Body of pancreas (tissue), 4 donors: ENCODE data around the gene ZDHHC4. TPM values are rescaled to one million over a fixed set of nuclear protein-coding genes. Genes with fewer than 3 reads are reported as not detected.
A peak's percentile ranks its signal among the peaks of the same experiment; 100 is the strongest.

Experiments used
- ATAC-seq: fragments of 150-250 bp; one replicate; pipeline ENCODE4 v1.9.1; 2016
- DNase-seq, 4 donors: peaks; one replicate each; pipeline ENCODE4 v3.0.0-alpha.2; 2019
- H3K27ac ChIP-seq, 4 donors: fragments of 200-600 bp; sonication (generic); 1 replicate in 3 of 4; 2 replicates in 1 of 4; pipeline versions ENCODE4 v1.5.1 to v1.6.1; 2016 to 2019; ENCODE audit warnings: mild to moderate bottlenecking in 1 of 4, mixed read lengths in 1 of 4, moderate library complexity in 1 of 4
- H3K27me3 ChIP-seq, 2 donors: fragments of 200-600 bp; sonication (generic); one replicate each; pipeline ENCODE4 v1.6.0; 2016; ENCODE audit warnings: mild to moderate bottlenecking in 1 of 2
- H3K36me3 ChIP-seq, 2 donors: fragments of 200-600 bp; sonication (generic); replicated peaks in 1 of 2; 2 replicates each; pipeline ENCODE4 v1.5.1; 2016; ENCODE audit warnings: low read depth in 2 of 2; ENCODE audit not compliant: insufficient read depth in 1 of 2
- H3K4me1 ChIP-seq: fragments of 200-600 bp; sonication (generic); one replicate; pipeline ENCODE4 v1.6.0; 2016
- H3K4me3 ChIP-seq, 2 donors: fragments of 200-600 bp; sonication (generic); 1 replicate in 1 of 2; 2 replicates in 1 of 2; pipeline ENCODE4 v1.5.1; 2016 to 2019
- H3K9me3 ChIP-seq, 3 donors: fragments of 200-600 bp; sonication (generic); 1 replicate in 2 of 3; 2 replicates in 1 of 3; pipeline ENCODE4 v1.5.1; 2016
- POLR2A ChIP-seq, 3 donors: fragments of 450-650 bp; IDR thresholded peaks; one replicate each; pipeline ENCODE4 v1.6.1; 2016; ENCODE audit warnings: antibody characterized with exemption in 3 of 3, mild to moderate bottlenecking in 2 of 3
- WGBS, 2 donors: methylation state at CpG; one replicate each; pipeline ENCODE4 v1.1.5; 2017; 5-methylcytosine and 5-hydroxymethylcytosine counted together
- intact Hi-C: fragments of 100-400 bp; cut with DNase I; formaldehyde crosslinking; loops from one replicate; pipeline ENCODE4 v1.15.1; 2023
- total RNA-seq, 2 donors: library from RNA; depleted of rRNA; stranded (reverse); fragments of >200 nt; gene quantifications; one replicate each; pipeline ENCODE4 v1.1.0, GENCODE V29; 2016
- TF ChIP-seq, protein P1 (sequence below), 7 experiments: fragments of 450-650 bp in 4 of 7; fragments of 200-600 bp in 3 of 7; sonication (generic) in 3 of 7; IDR thresholded peaks; one replicate each; pipeline ENCODE4 v1.5.1; 2016 to 2019; ENCODE audit warnings: antibody characterized with exemption in 7 of 7

The ZDHHC4 gene
- total RNA-seq, 2 donors from 2014 or later, result 19.1 to 35.5 TPM

GRCh38 chr7:6590645-6591110, 13.4 kb downstream of the ZDHHC4 start:
- H3K9me3 ChIP-seq, result no peaks in the 10 kb centered on the region
- 6% methylated on average over 9 to 10 of the region's 10 CpGs for WGBS, 2 donors
- ATAC-seq, result no peak
- no peak for TF ChIP-seq POLR2A (IDR thresholded peaks at IDR 0.05)
- TF ChIP-seq, protein P1, sequence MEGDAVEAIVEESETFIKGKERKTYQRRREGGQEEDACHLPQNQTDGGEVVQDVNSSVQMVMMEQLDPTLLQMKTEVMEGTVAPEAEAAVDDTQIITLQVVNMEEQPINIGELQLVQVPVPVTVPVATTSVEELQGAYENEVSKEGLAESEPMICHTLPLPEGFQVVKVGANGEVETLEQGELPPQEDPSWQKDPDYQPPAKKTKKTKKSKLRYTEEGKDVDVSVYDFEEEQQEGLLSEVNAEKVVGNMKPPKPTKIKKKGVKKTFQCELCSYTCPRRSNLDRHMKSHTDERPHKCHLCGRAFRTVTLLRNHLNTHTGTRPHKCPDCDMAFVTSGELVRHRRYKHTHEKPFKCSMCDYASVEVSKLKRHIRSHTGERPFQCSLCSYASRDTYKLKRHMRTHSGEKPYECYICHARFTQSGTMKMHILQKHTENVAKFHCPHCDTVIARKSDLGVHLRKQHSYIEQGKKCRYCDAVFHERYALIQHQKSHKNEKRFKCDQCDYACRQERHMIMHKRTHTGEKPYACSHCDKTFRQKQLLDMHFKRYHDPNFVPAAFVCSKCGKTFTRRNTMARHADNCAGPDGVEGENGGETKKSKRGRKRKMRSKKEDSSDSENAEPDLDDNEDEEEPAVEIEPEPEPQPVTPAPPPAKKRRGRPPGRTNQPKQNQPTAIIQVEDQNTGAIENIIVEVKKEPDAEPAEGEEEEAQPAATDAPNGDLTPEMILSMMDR (IDR thresholded peaks at IDR 0.05), result no peak
- H3K4me1 ChIP-seq, result peaks cover 19% of the 10 kb centered on the region
- H3K36me3 ChIP-seq, result peaks cover 5 to 15% of the 10 kb centered on the region in 2 donors
- peak overlapping the region; percentile 26 to 93 for H3K4me3 ChIP-seq
- DNase-seq, result no peak
- H3K27me3 ChIP-seq, result no peaks in the 10 kb centered on the region
- intact Hi-C loops, result no loop called here
- peak overlapping the region; percentile 73 to 88 (median 82) for H3K27ac ChIP-seq

DNA sequence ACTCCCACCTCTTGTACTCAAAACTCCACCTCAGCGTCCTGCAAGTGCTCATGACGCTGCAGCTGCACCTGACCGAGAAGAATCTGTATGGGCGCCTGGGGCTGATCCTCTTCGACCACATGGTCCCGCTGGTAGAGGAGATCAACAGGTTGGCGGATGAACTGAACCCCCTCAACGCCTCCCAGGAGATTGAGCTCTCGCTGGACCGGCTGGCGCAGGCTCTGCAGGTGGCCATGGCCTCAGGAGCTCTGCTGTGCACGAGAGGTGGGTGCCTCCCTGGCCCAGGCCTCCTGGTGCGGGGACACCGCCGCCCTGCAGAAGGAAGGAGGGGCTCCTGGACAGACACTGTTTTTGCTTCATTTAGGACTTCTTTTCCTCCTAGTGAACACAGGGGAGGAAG, 22.8 kb downstream of the ZDHHC4 start:
- WGBS, 2 donors, result 91% methylated on average over 10 to 15 of the region's 15 CpGs
- no peak for DNase-seq
- ATAC-seq, result no peak
- no peak overlapping the region for H3K27ac ChIP-seq
- H3K36me3 ChIP-seq, result peaks cover 0 to 28% of the 10 kb centered on the region in 2 donors
- no peaks in the 10 kb centered on the region for H3K27me3 ChIP-seq
- no peaks in the 10 kb centered on the region for H3K9me3 ChIP-seq
- TF ChIP-seq, protein P1 (IDR thresholded peaks at IDR 0.05), result no peak
- TF ChIP-seq POLR2A (IDR thresholded peaks at IDR 0.05), result no peak
- intact Hi-C loops, result no loop called here
- H3K4me1 ChIP-seq, result no peaks in the 10 kb centered on the region
- H3K4me3 ChIP-seq, result no peak overlapping the region

DNA sequence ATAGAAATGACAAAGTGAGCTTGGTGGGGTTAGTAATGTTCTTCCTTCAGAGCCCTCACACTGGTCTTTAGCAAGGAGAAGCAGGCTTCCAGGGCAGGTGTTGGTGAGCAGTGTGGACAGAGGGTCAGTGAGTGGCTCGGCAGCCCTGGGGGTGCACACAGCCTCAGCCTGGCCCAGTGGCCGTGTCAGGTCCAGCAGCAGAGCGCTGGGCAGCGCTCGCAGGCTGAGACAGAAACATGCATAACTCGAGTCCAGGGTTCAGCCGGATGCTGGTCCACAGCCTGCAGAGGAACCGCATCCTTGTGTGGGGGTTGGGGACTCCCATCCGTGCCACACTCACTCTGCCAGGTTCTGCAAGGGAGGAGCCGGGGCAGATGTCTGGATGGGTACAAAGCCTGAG, 27.2 kb downstream of the ZDHHC4 start:
- intact Hi-C loops, result no loop called here
- DNase-seq, result no peak
- Histone ChIP-seq H3K9me3 (no peaks in the 10 kb centered on the region), H3K36me3 (peaks cover 0 to 6% of the 10 kb centered on the region in 2 donors), H3K4me1 (no peaks in the 10 kb centered on the region), H3K27me3 (no peaks in the 10 kb centered on the region), H3K27ac (no peak overlapping the region), H3K4me3 (no peak overlapping the region)
- TF ChIP-seq, protein P1 (IDR thresholded peaks at IDR 0.05), result no peak
- TF ChIP-seq POLR2A (IDR thresholded peaks at IDR 0.05), result no peak
- 85 to 100% methylated on average over 5 to 8 of the region's 10 CpGs for WGBS, 2 donors
- ATAC-seq, result no peak

DNA sequence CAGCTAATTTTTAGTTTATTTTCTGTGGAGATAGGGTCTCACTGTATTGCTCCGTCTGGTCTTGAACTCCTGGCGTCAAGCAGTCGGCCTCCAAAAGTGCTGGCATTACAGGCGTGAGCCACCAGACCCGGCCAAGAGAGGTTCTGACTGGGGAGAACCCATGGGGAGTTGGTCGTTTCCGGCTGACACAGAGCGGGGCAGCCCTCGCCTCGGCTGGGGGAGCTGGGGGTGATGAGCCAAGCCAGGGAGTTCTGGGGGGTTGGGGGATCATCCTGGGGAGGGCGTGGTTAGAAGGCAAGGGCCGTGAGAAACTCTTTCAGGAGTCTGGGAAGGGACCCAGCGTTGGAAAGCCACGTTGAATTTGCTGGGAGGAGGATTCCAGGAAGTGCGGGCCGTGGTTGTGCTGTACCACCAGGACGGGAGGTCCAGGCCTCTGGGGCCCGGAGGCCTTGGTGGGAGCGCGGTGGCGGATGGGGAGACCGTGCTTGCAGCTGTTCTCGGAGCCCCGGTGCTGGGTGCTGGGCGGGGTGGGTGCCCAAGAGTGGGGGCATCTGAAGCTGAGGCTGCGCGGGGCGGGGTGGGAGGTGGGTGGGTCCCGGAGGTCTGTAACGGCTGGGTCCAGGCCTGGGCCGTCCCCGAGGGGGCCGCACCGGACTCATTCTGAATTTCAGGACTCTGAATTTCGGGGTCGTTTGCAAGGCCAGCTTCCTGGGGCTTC, 29.8 kb downstream of the ZDHHC4 start:
- 89 to 90% methylated on average over 15 to 36 of the region's 36 CpGs for WGBS, 2 donors
- no peak for TF ChIP-seq POLR2A (IDR thresholded peaks at IDR 0.05)
- TF ChIP-seq, protein P1 (IDR thresholded peaks at IDR 0.05), result no peak
- H3K36me3 ChIP-seq, result no peaks in the 10 kb centered on the region
- intact Hi-C loops, result no loop called here
- no peaks in the 10 kb centered on the region for H3K9me3 ChIP-seq
- H3K27me3 ChIP-seq, result no peaks in the 10 kb centered on the region
- H3K27ac ChIP-seq, result no peak overlapping the region
- no peak for DNase-seq
- H3K4me1 ChIP-seq, result no peaks in the 10 kb centered on the region
- ATAC-seq, result no peak
- H3K4me3 ChIP-seq, result no peak overlapping the region

- Histone ChIP-seq H3K27ac (no peak overlapping the region), H3K4me3 (no peak overlapping the region), H3K27me3 (no peaks in the 10 kb centered on the region), H3K4me1 (no peaks in the 10 kb centered on the region), H3K36me3 (no peaks in the 10 kb centered on the region), H3K9me3 (no peaks in the 10 kb centered on the region)
- no peak for TF ChIP-seq POLR2A (IDR thresholded peaks at IDR 0.05)
- TF ChIP-seq, protein P1 (IDR thresholded peaks at IDR 0.05), result no peak
- no peak for DNase-seq
- 93 to 94% methylated on average over 15 to 22 of the region's 38 CpGs for WGBS, 2 donors
- ATAC-seq, result no peak
- intact Hi-C loops, result no loop called here
Observed at GRCh38 chr7:6607651-6608051, 30.4 kb downstream of the ZDHHC4 start.
